8988T (cell line): ENCODE data around the gene CSF2.

Experiments
- DNase-seq: peaks from one replicate; pipeline ENCODE4 v3.0.0; 2011

Gene CSF2

DNA sequence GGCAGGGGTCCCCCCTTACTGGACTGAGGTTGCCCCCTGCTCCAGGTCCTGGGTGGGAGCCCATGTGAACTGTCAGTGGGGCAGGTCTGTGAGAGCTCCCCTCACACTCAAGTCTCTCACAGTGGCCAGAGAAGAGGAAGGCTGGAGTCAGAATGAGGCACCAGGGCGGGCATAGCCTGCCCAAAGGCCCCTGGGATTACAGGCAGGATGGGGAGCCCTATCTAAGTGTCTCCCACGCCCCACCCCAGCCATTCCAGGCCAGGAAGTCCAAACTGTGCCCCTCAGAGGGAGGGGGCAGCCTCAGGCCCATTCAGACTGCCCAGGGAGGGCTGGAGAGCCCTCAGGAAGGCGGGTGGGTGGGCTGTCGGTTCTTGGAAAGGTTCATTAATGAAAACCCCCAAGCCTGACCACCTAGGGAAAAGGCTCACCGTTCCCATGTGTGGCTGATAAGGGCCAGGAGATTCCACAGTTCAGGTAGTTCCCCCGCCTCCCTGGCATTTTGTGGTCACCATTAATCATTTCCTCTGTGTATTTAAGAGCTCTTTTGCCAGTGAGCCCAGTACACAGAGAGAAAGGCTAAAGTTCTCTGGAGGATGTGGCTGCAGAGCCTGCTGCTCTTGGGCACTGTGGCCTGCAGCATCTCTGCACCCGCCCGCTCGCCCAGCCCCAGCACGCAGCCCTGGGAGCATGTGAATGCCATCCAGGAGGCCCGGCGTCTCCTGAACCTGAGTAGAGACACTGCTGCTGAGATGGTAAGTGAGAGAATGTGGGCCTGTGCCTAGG lies at the start of gene CSF2:
Gene CSF2, plus strand, starts transcription at position 559 of the 783 bp plus-strand sequence. Its CDS starts 35 bp downstream, at position 594.
- DNase-seq: peak; percentile 49

DNA sequence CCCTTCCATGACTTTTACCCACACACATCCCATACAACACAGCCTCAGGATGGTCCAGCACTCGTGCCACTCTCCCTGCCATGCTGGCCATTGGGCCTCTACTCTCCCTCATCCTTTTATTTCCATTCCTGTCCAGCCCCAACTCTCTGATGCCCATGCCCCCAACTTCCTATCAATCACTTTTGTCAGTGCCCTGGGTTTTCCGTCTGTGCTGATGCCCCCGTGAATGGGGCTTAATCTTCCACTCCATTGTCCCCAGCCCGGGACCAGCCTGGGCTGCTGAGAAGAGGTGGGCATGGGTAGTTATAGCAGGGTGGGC lies 49.5 kb upstream of the CSF2 start:
- no peak for DNase-seq

DNA sequence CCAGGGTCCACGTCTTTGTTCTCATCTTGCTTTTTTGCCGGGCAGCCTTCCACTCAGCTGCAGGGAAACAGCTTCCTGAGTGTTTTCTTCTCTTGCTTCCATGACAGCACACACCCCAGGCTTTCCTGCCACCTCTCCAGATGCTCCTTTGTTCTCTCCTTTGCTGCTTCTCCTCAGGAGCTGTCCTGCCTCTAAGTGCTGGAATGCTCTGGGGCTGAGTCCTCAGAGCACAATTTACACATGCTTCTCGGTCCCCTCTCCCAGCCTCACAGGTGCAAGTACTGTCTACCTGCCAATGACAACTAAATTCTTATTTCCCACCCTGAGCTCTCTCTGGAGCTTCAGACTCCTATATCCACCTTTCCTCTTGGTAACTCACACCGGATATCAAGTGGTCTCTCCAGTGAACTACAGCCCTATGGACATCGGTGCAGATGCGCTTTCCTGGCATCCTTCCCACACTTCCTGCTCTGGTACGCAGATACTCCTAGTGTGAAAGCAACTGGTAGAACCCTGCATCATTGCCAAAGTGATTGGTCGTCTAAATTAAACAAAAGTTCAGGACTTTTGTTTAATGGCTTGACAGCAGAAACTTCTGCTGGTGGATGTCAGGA lies 48.7 kb upstream of the CSF2 start:
- DNase-seq: no peak

DNA sequence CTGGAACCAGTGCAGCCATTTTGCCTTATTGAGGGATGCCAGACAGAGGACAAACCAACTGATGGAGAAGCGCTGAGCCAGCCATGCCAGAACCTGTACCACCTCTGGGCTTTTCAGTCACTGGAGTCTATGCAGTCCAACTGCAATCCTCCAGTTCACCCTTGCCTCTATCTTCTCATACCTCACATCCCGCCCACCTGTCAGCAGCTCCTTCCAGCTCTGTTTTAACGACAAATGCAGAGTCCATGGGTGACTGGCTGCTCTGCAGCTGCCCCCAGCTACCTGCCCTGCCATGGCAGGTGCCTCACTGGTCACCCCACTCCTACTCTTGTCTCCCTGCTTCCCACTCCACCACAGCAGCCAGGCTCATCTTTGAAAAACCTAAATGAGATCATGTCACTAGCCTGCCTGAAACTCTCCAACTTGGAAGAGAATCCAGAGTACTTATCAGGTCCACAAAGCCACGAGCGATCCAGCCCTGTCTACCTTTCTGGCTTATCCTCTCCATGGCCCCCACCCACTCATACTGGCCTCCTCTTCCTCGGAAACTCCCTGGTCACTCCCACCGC lies 48.1 kb upstream of the CSF2 start:
- DNase-seq: no peak

DNA sequence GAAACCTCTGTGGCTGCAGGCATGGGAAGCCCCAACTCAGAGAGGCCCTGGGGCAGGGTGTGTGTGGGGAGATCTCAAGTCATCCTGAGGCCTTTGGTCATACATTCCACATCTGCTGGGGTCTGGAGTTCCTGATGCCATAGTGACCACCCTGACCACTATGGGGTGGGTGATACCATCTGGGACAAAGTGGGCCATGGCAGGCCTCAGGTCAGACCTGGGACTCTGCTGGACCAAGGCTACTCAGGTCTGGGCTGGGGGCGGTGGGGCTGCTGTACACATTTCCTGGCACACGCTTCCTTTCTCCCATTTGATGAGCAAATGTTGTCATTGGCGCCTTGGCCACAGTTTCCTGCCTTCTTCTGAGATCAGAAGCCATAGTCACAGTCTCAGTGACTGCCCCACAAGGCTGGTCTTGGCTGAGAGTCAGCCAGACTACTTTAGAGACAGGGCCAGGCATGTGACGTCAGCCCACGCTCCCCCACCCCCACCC lies 47.0 kb upstream of the CSF2 start:
- no peak for DNase-seq

DNA sequence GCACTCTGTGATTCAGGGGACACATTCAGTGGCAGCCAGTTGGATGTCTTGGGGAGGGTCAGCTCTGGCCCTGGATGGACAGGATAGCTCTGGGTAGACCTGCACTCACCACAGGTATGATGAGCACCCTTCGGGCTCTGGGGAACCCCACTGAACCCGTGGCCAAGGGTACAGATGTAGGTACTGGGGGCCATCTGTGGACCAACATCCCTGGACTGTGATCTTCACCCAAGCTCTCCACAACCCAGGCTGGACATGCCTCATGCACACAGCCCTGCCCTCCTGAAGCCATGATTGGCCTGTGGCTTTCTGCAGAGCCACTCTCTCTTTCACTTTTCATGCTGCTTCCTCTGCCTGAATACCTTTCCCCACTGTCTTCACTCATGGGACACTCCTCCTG lies 46.6 kb upstream of the CSF2 start:
- DNase-seq: no peak

DNA sequence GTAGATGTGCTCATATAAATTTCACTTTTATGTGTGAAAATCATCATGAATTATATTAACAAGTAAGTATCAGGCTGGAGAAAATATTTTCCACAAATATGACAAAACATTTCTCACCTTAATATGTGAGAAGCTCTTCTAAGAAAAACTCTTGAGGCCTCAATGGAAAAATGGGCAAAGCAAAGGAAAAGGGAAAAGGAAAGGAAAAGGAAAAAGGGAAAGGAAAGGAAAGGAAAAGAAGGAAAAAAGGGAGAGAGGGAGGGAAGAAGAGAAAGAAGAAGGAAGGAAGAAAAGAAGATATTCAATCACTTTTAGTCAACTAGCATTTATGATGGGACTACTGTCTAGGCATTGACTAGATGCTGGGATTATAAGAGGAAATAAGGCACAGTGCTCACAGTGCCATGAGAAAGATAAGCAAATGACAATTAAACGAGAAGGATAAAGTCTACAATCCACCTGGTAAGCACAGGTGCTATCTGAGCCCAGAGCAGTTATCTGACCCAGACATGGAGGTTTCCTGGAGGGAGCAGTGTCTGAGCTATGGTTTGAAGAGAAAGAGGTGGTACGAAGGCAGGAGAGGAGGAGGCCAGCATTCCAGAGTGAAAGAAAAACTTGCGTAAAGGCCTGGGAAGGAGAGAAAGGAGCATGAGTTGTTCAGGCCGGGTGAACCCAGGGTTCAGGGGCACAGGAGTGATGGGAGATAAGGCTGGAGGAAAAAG lies 43.8 kb upstream of the CSF2 start:
- DNase-seq: no peak

DNA sequence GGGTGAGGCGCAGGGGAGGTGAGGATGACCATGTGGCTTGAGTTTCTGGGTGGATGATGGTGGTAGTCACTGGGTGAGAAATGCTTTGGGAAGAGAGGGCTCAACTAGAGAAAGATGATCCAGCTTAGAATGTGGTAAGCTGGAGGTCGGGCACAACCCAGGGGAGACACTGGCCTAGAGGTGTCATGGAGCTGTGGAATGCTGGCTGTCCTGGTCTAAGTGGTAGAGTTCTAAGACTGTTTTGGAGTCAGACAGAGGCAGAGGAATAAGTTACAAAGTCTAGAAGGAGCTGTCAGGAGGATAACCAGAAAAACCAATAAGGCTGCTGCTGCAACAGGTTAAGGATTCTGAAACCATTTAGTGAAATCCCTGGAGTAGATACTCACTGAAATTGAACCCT lies 43.0 kb upstream of the CSF2 start:
- DNase-seq: no peak

DNA sequence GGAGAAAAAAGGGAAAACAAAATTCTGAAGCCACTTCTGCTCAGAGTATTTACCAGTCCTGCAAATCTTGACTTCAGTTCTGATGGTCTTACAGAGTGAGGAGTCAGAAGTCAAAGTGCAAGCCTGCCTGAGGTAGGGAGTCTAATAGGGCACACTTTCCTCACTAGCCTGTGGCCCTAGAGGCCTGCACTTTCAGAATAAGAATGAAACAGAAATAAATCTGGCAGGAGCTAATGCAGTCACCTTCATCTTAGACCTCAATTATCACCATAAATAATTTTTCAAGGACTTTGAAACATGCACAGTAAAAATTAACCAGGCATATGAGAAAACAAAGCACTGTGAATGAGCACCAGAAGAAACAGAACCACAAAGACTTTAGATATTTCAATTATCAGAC lies 41.4 kb upstream of the CSF2 start:
- no peak for DNase-seq

DNA sequence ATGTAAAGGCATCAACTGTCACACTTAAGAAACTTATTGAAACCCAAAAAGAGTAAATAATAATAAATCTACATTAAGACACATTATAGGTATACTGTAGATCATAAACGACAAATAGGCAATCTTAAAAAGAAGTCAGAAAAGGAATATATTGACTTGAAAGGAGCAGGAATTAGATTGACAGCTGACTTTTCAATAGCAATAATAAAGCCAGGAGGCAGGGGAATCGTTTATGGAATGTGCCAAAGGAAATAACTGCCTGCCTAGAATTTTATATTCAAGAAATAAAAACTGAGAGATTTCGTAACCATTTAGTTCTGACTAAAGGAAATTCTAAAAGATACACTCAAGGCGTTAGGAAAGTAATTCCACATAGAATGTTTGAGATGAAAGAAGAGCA lies 40.5 kb upstream of the CSF2 start:
- no peak for DNase-seq

DNA sequence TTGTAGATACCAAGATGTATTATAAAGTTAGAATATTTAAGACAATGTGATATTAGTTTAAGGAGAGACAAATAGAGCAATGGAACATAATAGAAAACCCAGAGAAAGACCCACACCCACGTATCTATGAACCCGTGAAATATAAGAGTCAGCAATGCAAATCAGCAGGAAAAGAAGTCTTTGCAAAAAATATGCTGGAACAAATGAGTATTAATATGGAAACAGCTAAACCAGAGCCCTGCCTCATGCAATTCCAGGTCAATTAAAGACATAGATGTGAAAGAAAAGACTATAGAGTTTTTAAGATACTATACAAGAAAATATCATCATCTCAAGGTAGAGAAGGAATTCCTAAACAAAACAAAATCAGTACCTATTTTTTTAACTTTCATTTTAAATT lies 36.2 kb upstream of the CSF2 start:
- no peak for DNase-seq

DNA sequence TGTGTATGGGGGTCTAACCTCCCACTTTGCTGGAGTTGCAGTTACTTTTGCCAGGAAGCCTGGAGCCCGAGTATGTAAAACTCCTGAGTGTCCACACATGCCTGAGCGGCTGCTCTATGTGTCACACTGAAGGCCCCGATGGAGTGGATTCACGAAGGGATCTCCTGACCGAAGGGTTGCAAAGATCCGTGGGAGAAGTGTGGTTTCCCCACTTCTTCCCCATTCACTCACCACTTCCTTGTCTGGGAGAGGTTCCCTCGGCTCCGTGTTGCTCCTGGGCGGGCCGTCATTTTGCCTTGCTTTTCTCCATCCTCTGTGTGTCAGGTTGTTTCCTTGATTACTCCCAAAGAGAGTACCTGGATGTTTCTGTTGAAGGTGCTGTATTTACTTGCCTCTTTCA lies 29.4 kb upstream of the CSF2 start:
- no peak for DNase-seq

DNA sequence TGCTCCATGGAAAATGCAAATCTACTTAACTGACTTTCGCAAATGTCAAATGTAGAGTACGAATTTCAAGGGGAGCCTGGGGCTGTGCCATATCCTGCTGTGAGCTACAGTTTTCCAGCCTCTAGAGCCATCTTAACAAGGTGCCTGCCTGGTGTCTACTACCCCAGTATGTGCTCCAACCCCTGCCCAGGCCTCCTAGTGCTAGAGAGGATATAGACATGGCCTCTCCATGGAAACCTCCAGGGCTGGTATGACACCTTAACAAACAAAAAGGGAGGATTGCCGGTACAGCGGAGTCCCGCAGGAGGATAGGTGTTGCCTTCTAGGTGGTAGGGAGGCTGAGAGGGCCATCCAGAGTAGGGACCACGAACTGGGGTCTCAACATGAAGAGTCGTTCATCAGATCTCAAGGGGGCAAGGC lies 26.7 kb upstream of the CSF2 start:
- no peak for DNase-seq

DNA sequence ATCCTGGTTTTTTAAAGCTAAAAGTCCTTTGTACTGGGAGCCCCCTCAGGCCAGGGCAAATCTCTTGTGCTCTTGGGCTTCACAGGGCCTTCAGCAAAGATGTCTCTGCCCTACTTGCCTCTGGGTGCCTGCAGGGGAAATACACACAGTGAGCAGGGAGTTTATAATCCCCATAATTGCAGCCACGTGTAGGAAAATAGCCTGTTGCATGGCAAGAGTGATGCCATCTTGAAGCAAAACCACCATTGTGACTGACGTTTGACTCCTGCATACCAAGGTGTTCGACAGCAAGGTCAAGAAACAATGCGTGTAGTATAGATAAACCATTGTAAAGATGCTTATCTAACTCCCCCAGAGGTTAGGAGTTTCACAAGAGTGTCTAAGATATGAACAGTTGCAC lies 24.5 kb upstream of the CSF2 start:
- no peak for DNase-seq

DNA sequence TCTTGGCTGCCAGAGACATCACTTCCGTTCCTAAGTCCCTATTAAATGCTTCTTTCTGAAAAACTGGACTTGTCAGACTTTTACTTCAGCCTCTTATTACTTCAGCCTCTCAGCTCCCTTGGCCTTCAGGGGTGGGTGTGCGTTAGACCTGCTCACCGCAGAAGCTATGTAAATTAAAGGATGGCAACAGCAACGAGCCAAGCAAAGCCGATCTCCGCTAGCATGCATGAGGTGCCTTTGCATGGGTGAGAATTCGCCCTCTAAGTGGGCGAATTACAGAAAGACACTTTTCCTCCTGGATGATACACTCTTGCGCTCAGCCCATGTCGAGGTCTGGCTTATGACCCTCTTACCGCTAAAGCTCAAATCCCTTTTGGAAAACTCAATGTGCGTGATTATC lies 24.0 kb upstream of the CSF2 start:
- DNase-seq: no peak

DNA sequence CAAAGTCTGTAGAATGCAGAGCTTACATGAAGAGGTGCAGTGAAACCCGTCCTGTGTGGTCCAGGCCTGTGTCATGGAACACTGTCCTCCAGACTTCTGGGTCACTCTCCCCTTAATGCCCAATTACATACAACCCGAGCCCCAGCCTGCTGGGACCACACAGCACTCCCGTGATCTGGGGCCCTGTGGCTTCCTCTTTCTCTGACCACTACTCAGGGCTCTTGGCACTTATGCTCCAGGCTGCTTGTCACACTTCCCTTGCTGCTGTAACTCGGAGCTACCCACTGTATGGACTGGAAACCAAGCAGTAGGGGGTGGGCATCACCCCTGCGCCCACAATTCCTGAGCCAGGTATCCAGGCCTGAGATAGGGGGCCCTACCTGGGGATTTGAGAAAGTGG lies 23.5 kb upstream of the CSF2 start:
- no peak for DNase-seq

DNA sequence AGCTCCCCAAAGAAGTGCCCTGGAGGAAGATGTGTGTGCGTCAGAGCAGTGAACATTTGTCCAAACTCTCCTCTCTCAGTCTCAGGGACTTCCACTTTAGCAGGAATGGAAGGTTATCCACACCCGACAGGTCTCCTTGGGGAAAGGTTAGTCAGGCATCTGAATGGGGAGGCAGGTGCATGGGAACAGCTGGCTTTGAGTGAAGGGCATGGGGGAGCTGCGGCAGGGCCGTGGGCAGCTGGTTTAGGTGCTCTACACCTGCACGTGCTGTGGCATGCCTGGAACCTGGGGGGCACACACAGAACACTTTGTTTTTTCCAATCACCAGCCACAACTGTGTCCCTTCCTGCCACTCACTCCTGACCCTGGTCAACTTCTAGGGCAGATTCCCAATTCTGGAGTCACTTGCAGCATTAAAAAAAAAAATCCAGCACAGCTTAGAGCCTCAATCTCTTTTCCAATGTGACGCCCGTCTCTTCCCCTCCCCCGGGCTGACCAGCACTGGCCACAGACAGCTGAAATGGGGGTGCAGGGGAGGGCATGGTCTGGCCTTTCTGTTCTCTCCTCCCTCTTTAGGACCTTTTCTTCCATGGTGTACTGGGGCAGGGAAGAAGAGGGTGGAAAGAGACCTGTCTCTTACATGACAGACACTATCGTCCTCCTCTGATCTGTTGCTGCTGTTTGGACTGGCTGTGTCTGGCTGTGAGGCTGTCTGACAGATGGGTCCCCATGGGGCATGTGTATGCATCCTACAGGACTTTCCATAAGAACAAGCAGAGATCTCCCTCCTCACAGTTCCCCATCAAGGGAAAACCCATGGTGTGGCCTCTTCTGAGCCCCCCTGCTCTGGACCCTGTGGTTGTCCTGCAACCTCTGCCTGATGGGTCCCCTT lies 22.7 kb upstream of the CSF2 start:
- DNase-seq: no peak

DNA sequence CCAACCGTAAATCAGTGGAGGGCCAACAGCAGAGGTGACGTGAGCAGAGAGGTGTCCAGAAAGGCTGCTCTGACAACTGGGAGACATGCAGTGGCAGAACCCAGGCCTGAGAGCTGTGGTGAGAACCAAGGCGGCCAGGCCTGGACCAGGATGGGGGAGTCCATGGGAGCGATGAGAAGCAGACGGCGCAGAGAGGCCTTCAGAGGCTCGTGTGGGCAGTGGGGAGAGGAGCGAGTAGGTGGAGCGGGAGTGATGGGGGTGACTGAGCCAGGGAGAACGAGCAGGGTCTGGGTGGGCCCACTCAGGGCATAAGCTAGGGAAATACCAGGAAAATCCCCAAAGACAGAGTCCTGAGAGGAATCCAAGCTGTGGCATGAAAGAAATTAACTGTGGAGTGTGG lies 21.1 kb upstream of the CSF2 start:
- no peak for DNase-seq

DNA sequence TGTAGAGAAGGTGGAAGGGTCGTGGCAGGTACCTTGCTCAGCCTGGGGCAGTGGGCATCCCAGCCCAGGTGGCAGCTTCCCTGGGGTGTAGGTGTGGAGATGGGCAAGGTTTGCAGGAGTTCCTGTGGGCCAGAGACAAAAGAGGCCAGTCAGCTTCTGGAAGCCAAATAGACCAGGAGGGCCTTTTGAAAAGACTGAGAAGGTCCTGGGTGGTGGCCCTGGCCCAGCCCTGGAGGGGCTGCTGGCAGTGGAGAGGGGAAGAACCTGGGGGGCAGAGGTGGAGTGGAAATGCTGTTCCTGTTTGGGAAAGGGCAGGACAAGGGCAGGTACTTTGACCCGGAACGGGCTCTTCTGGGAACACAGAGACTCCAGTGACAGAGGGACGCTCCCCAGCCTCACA lies 20.1 kb upstream of the CSF2 start:
- DNase-seq: no peak

DNA sequence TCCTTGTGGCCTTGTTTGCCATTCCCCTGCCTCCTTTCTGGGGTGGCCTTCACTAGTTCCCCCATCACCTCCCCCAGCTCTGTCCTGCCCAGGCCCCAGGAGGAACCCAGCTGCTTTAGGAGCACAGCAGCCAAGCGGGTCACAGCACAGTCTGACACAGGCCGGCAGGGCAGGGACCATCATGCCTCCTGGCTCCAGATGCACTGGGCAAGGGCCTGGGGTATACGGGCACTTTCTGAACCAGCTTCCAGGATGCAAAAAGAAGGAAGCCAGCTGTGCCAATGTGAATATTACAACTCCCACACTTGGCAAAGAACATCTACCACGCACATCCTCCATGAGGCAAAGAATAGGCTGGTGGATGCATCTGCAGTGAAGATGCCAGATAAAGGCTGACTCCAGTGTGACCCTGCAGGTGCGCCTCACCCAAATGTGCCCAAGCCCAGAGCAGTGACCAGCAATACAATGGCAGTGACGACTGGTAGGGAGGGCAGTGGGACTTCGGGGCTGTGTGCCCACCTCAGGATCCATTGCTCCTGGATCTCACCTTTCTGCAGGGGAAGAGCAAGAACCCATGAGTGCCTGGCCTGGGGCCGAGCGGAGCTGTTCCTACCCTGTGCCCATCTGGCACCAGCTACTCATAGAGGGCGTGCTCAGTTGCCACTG lies 19.4 kb upstream of the CSF2 start:
- no peak for DNase-seq

DNA sequence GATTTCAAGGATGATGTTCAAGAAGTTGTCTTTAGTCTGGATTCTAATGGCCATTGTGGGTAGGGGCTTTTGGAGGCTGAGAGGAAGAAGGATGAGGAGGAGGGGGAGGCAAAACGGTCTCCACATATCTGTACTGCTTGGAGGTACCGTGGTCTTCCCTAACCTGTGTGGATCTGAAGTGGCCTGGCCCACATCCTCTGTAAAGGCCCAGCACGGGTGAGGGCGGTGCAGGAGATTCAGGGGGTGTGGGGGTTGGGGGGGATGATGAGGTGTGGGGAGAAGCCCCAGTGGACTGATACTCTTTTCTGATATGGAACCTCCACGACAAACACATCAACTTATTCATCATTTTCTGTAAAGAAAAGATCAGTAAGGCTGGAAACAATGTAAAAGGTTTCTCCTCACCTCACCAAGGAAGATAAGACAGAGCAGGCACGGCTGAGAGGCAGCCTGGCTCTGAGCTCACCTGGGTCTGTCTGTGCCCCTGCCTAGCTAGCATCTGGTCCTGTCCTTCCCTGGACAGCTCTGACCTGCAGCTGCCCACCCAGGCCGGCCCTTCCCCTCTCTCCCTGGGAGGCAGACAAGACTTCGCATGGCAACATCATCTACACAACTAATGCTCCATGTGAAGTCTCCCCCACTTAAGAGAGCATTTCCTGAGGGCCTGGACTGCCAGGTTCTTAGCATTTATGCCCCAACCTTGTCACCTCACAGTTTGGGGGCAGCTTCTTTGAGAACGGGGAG lies 18.7 kb upstream of the CSF2 start:
- no peak for DNase-seq

DNA sequence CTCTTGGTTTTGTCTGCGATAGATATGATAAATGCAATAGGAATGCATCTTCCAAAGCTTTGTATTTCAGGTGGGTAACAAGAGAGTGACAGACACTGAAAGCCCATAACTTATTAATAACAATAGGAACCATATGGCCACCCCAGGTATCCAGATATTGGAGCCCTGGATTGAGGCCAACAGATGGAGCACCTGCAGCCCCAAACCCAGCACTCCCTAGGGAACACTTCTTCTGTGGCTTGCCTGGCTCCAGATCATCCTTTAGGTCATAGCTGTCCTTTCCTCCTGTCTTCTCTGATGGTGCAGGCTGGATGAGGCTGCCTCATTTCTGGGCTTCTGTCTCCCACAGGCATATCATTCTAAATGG lies 18.2 kb upstream of the CSF2 start:
- DNase-seq: no peak
